ENCODE measurements around the gene KRT7.

Gene KRT7

DNA sequence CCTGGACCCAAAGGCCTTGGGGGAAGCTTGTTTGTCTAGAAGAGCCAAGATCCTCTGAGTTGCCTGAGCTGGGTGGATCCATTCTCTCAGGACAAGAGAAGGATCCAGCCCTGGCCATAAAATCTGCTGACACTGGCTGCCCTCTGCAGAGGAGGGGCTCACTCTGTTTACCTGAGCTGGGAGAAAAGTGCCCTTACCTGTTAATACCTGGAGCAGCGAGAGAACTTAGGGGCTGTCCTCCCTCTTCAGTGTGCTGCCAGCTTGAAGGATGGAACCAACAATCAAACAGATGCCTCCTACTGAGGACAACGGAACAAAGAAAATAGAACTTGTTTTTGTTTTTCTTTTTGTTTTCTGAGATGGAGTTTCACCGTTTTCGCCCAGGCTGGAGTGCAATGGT, 7.3 kb upstream of the KRT7 start:
- no peak for DNase-seq
- Histone ChIP-seq H3K27ac (ENCODE audit: low read length, poor library complexity, severe bottlenecking) (no peak overlapping the region), H3K23ac (ENCODE audit: low read length in 2 of 2) (no peak overlapping the region), H2AFZ (ENCODE audit: low read depth, low read length) (no peak overlapping the region), H3K18ac (ENCODE audit: low read depth in 1 of 2, low read length in 2 of 2) (no peak overlapping the region), H3K27me3 (ENCODE audit: control insufficient read depth in 1 of 2, insufficient read depth in 1 of 2, low read length in 2 of 2) (no peaks in the 10 kb centered on the region), H2BK12ac (ENCODE audit: low read length in 2 of 2) (no peak overlapping the region), H3K36me3 (ENCODE audit: control insufficient read depth in 1 of 2, insufficient read depth in 2 of 2, low read depth in 1 of 2, low read length in 2 of 2) (no peaks in the 10 kb centered on the region), H3K4me3 (ENCODE audit: insufficient read depth in 1 of 2, low read depth in 1 of 2, low read length in 2 of 2) (no peak overlapping the region), H2BK15ac (ENCODE audit: low read depth, poor library complexity, severe bottlenecking) (no peak overlapping the region), H3K9ac (ENCODE audit: low read length) (no peak overlapping the region), H3K4me1 (ENCODE audit: control insufficient read depth, insufficient read depth, low read depth, low read length) (peaks cover 22% of the 10 kb centered on the region), H3K14ac (ENCODE audit: low read length in 2 of 2) (no peak overlapping the region), H2BK120ac (ENCODE audit: low read depth, low read length) (no peak overlapping the region), H3K79me1 (replicated peaks; ENCODE audit: low read length, poor library complexity, severe bottlenecking) (no peaks in the 10 kb centered on the region), H4K8ac (ENCODE audit: low read length) (no peak overlapping the region), H3K4ac (ENCODE audit: low read depth in 1 of 2, low read length in 2 of 2) (no peak overlapping the region), H2AK5ac (ENCODE audit: low read length, severe bottlenecking) (peak overlapping the region; percentile 90), H4K91ac (ENCODE audit: low read length) (no peak overlapping the region), H3K9me3 (ENCODE audit: control insufficient read depth, low read length) (peaks cover 9% of the 10 kb centered on the region), H3K4me2 (ENCODE audit: low read length, poor library complexity, severe bottlenecking) (no peak overlapping the region), H2BK5ac (ENCODE audit: low read depth, low read length, poor library complexity, severe bottlenecking) (no peak overlapping the region)
- WGBS, result 94% methylated on average over 4 of the region's 4 CpGs

GRCh38 chr12:52226446-52226845, 6.6 kb upstream of the KRT7 start:
- Histone ChIP-seq H3K27ac (ENCODE audit: low read length, poor library complexity, severe bottlenecking) (no peak overlapping the region), H3K36me3 (ENCODE audit: control insufficient read depth in 1 of 2, insufficient read depth in 2 of 2, low read depth in 1 of 2, low read length in 2 of 2) (no peaks in the 10 kb centered on the region), H3K79me1 (replicated peaks; ENCODE audit: low read length, poor library complexity, severe bottlenecking) (no peaks in the 10 kb centered on the region), H2BK12ac (ENCODE audit: low read length in 2 of 2) (no peak overlapping the region), H4K8ac (ENCODE audit: low read length) (no peak overlapping the region), H3K4ac (ENCODE audit: low read depth in 1 of 2, low read length in 2 of 2) (no peak overlapping the region), H2BK15ac (ENCODE audit: low read depth, poor library complexity, severe bottlenecking) (no peak overlapping the region), H3K4me1 (ENCODE audit: control insufficient read depth, insufficient read depth, low read depth, low read length) (peaks cover 29% of the 10 kb centered on the region), H2AK5ac (ENCODE audit: low read length, severe bottlenecking) (no peak overlapping the region), H2AFZ (ENCODE audit: low read depth, low read length) (no peak overlapping the region), H2BK5ac (ENCODE audit: low read depth, low read length, poor library complexity, severe bottlenecking) (no peak overlapping the region), H2BK120ac (ENCODE audit: low read depth, low read length) (no peak overlapping the region), H3K9ac (ENCODE audit: low read length) (no peak overlapping the region), H3K14ac (ENCODE audit: low read length in 2 of 2) (no peak overlapping the region), H3K27me3 (ENCODE audit: control insufficient read depth in 1 of 2, insufficient read depth in 1 of 2, low read length in 2 of 2) (peaks cover 0 to under 1% of the 10 kb centered on the region in 2 experiments), H3K23ac (ENCODE audit: low read length in 2 of 2) (no peak overlapping the region), H3K18ac (ENCODE audit: low read depth in 1 of 2, low read length in 2 of 2) (no peak overlapping the region), H4K91ac (ENCODE audit: low read length) (no peak overlapping the region), H3K4me2 (ENCODE audit: low read length, poor library complexity, severe bottlenecking) (no peak overlapping the region), H3K9me3 (ENCODE audit: control insufficient read depth, low read length) (peaks cover 9% of the 10 kb centered on the region), H3K4me3 (ENCODE audit: insufficient read depth in 1 of 2, low read depth in 1 of 2, low read length in 2 of 2) (no peak overlapping the region)
- WGBS, result 76% methylated on average over 4 of the region's 4 CpGs
- no peak for DNase-seq

- WGBS, result 40% methylated on average over 3 of the region's 5 CpGs
- peaks cover 6 to 13% of the 10 kb centered on the region in 2 experiments for H3K27me3 ChIP-seq (ENCODE audit: control insufficient read depth in 1 of 2, insufficient read depth in 1 of 2, low read length in 2 of 2)
- no peak overlapping the region for H4K91ac ChIP-seq (ENCODE audit: low read length)
- no peaks in the 10 kb centered on the region for H3K79me1 ChIP-seq (replicated peaks; ENCODE audit: low read length, poor library complexity, severe bottlenecking)
- no peak overlapping the region for H2BK120ac ChIP-seq (ENCODE audit: low read depth, low read length)
- no peak overlapping the region for H2BK12ac ChIP-seq (ENCODE audit: low read length in 2 of 2)
- peaks cover 33% of the 10 kb centered on the region for H3K4me1 ChIP-seq (ENCODE audit: control insufficient read depth, insufficient read depth, low read depth, low read length)
- H3K23ac ChIP-seq (ENCODE audit: low read length in 2 of 2), result no peak overlapping the region
- no peak overlapping the region for H3K4me2 ChIP-seq (ENCODE audit: low read length, poor library complexity, severe bottlenecking)
- H2AFZ ChIP-seq (ENCODE audit: low read depth, low read length), result no peak overlapping the region
- no peak overlapping the region for H4K8ac ChIP-seq (ENCODE audit: low read length)
- peaks cover 9% of the 10 kb centered on the region for H3K9me3 ChIP-seq (ENCODE audit: control insufficient read depth, low read length)
- DNase-seq, result no peak
- H2BK15ac ChIP-seq (ENCODE audit: low read depth, poor library complexity, severe bottlenecking), result no peak overlapping the region
- no peak overlapping the region for H2AK5ac ChIP-seq (ENCODE audit: low read length, severe bottlenecking)
- no peak overlapping the region for H3K9ac ChIP-seq (ENCODE audit: low read length)
- H3K4me3 ChIP-seq (ENCODE audit: insufficient read depth in 1 of 2, low read depth in 1 of 2, low read length in 2 of 2), result no peak overlapping the region
- no peak overlapping the region for H3K27ac ChIP-seq (ENCODE audit: low read length, poor library complexity, severe bottlenecking)
- H2BK5ac ChIP-seq (ENCODE audit: low read depth, low read length, poor library complexity, severe bottlenecking), result no peak overlapping the region
- no peak overlapping the region for H3K4ac ChIP-seq (ENCODE audit: low read depth in 1 of 2, low read length in 2 of 2)
- peaks cover 0 to 3% of the 10 kb centered on the region in 2 experiments for H3K36me3 ChIP-seq (ENCODE audit: control insufficient read depth in 1 of 2, insufficient read depth in 2 of 2, low read depth in 1 of 2, low read length in 2 of 2)
- H3K14ac ChIP-seq (ENCODE audit: low read length in 2 of 2), result no peak overlapping the region
- H3K18ac ChIP-seq (ENCODE audit: low read depth in 1 of 2, low read length in 2 of 2), result no peak overlapping the region
Observed at GRCh38 chr12:52227606-52228166, 5.4 kb upstream of the KRT7 start.

GRCh38 chr12:52228366-52228765, 4.7 kb upstream of the KRT7 start:
- no peak for DNase-seq
- Histone ChIP-seq H3K9ac (ENCODE audit: low read length) (no peak overlapping the region), H3K4ac (ENCODE audit: low read depth in 1 of 2, low read length in 2 of 2) (no peak overlapping the region), H3K27me3 (ENCODE audit: control insufficient read depth in 1 of 2, insufficient read depth in 1 of 2, low read length in 2 of 2) (peaks cover 8 to 20% of the 10 kb centered on the region in 2 experiments), H4K91ac (ENCODE audit: low read length) (no peak overlapping the region), H2BK5ac (ENCODE audit: low read depth, low read length, poor library complexity, severe bottlenecking) (no peak overlapping the region), H3K79me1 (replicated peaks; ENCODE audit: low read length, poor library complexity, severe bottlenecking) (no peaks in the 10 kb centered on the region), H3K4me2 (ENCODE audit: low read length, poor library complexity, severe bottlenecking) (no peak overlapping the region), H2AFZ (ENCODE audit: low read depth, low read length) (no peak overlapping the region), H3K9me3 (ENCODE audit: control insufficient read depth, low read length) (peaks cover 9% of the 10 kb centered on the region), H3K18ac (ENCODE audit: low read depth in 1 of 2, low read length in 2 of 2) (no peak overlapping the region), H3K14ac (ENCODE audit: low read length in 2 of 2) (no peak overlapping the region), H2BK12ac (ENCODE audit: low read length in 2 of 2) (no peak overlapping the region), H3K4me1 (ENCODE audit: control insufficient read depth, insufficient read depth, low read depth, low read length) (peaks cover 39% of the 10 kb centered on the region), H2BK15ac (ENCODE audit: low read depth, poor library complexity, severe bottlenecking) (no peak overlapping the region), H3K4me3 (ENCODE audit: insufficient read depth in 1 of 2, low read depth in 1 of 2, low read length in 2 of 2) (no peak overlapping the region), H3K23ac (ENCODE audit: low read length in 2 of 2) (no peak overlapping the region), H3K27ac (ENCODE audit: low read length, poor library complexity, severe bottlenecking) (no peak overlapping the region), H4K8ac (ENCODE audit: low read length) (no peak overlapping the region), H2BK120ac (ENCODE audit: low read depth, low read length) (no peak overlapping the region), H2AK5ac (ENCODE audit: low read length, severe bottlenecking) (no peak overlapping the region), H3K36me3 (ENCODE audit: control insufficient read depth in 1 of 2, insufficient read depth in 2 of 2, low read depth in 1 of 2, low read length in 2 of 2) (peaks cover 0 to 3% of the 10 kb centered on the region in 2 experiments)
- 64% methylated on average over 3 of the region's 3 CpGs for WGBS

Measured in mesenchymal stem cell (in vitro differentiated cells and primary cell).